Activated CD4-positive, alpha-beta T cell treated with anti-CD3 and anti-CD28 coated beads, Interleukin-10, Interleukin-2, amounts not matched to agents 100 ng/mL and 50 ng/mL, durations not matched to agents 16 hours and 8 hours (primary cell): ENCODE data around the gene CNGA3.
"Not testable (repeated sequence)": the region's sequence is repeated elsewhere in the genome, so short reads cannot be mapped to it uniquely, and the experiment has no call there.

Experiments used
- DNase-seq: peaks from one replicate; pipeline ENCODE4 v3.0.0-alpha.2; 2020

The CNGA3 gene

DNA sequence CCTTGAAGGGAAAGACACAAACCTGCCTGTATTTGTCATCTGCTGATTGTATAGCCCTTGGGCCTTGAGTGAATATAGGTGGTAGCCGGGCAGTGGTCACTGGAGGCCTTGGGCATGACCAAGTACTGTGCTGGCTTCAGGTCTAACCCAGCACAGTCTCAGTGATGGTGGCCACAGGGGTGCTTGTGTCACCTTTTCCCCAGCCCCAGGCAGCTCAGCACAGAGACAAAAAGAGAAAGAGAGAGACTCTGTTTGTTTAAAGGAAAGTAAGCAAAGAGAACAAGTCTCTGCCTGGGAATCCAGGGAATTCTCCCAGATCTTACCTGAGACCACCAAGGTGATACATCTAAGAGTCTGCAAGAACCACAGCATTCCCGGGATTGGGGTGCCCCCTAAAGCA lies 59.0 kb downstream of the CNGA3 start:
- DNase-seq: no peak

DNA sequence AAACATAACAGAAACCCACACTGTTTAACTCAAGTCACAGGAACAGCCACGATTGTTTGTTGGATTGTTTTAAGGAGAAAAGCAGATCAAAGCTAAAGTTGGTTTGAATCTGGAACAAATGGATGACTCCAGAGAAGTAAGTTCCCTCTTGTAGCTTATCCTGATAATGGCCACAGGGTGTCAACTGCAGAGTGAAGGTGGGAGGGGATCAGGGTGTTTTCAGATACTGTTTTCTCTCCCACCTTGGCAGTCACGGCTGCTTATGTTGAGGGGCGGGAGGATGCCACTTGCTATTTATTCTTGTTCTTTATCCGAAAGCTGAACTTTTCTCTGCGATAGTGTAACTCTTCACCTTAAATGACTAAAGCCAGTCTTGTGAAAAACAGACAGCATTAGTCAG lies 61.9 kb downstream of the CNGA3 start:
- DNase-seq: no peak

DNA sequence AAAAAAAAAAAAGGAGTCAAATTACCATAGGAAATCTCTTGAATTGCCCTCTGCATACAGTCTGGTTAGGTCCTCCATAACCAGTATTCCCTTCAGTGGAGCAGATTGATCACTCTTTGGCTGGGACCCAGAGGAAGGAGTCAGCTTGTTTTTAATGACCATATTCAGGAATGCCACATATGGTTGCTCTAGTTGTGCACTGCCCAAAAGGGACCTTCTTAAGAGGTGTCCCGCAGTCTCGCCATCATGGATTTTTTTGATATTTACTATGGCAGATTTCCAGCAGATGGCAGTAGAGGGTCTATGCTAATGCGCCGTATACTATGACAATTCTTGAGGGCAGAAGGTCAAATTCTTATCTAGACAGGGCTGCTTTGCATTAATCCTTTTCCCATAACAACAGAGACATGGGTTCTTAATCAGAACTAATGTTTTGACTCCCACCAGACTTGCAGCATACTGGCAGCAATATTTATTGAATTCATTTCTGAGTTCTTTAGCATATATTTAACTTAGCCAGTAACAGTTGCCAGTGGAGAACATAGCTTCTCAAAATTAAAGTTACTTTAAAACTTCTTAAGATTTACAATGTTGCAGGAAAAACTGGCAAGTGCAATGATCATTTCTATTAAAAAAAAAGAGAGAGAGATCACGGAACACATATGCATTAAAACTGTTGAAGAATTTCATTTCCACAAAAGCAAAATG lies 66.6 kb downstream of the CNGA3 start:
- DNase-seq: peak; percentile 80

DNA sequence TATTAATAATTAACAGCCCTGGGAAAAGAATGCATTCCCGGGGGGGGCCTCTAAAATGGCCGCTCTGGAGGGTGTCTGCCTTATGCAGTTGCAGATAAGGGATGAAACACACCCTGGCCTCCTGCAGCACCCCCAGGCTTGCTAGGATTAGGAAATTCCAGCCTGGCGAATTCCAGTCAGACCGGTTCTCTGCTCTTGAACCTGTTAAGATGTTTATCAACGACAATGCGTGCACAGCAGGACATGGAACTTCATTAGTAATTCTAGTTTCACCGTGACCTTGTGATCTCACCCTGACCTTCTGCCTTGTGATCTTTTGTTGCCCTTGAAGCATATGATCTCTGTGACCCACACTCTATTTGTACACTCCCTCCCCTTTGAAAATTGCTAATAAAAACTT lies 68.0 kb downstream of the CNGA3 start:
- not testable (repeated sequence) for DNase-seq

DNA sequence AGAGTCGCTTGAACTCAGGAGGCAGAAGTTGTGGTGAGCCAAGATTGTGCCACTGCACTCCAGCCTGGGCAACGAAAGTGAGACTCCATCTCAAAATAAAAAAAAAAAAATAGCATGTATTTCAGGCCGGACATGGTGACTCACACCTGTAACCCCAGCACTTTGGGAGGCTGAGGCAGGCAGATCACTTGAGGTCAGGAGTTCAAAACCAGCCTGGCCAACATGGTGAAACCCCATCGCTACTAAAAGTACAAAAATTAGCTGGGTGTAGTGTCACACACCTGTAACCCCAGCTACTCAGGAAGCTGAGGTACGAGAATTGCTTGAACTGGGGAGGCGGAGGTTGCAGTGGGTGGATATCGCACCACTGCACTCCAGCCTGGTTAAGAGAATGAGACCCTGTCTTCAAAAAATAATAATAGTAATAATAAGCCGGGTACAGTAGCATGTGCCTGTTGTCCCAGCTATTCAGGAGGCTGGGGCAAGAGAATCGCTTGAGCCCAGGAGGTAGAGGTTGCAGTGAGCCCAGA lies 69.5 kb downstream of the CNGA3 start:
- DNase-seq: not testable (repeated sequence)

DNA sequence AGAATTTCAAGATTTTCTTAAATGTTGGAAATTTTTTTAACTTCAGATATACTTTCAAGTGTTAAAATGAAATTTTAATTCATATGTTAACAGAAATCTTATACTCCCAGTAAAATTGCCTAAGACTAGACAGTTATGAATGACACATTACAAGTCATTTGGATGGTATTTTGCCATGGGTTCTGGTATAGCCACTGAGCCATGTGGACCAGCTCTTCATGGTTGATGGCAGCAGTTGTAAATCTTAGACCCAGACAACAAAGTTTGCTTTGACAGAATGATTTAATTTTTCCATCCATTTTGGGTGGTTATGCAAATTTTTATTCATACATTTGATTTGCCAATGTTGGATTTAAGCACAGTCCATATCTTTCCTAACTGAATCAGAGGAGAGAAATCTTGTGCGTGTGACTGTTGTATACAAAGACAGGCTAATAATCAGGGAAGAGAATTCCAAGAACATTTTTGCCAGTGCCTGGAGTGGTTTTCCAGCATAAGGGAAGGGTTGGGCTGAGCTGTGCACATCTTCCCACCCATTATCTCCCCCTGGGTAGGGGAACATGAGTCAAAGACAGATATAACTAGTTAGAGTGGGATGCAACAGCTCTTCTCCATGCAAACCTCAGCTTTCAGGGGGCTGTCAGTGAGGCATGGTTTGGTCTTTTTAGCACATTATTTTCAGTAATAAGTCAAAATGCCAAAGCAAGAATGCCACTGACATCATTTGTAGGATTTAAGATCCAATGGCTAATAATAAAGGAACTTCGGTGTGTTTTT lies 70.3 kb downstream of the CNGA3 start:
- no peak for DNase-seq

DNA sequence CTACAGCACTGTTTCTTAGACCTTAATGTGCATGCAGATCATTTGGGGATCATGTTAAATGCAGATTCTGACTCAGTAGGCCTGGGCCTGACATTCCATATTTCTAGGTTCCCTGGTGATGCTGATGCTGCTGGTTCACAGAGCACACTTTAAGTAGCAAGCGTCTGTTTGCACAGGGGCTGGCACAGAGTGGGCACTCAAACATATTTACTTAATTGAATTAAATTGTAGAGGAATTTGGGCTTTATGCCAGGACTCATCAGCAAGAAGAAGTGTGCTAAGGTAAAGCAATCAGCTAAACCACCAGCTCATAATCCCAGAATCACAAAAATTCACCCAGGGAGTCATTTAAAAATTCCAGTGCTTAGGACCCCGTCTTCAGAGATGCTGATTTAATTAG lies 73.3 kb downstream of the CNGA3 start:
- no peak for DNase-seq

DNA sequence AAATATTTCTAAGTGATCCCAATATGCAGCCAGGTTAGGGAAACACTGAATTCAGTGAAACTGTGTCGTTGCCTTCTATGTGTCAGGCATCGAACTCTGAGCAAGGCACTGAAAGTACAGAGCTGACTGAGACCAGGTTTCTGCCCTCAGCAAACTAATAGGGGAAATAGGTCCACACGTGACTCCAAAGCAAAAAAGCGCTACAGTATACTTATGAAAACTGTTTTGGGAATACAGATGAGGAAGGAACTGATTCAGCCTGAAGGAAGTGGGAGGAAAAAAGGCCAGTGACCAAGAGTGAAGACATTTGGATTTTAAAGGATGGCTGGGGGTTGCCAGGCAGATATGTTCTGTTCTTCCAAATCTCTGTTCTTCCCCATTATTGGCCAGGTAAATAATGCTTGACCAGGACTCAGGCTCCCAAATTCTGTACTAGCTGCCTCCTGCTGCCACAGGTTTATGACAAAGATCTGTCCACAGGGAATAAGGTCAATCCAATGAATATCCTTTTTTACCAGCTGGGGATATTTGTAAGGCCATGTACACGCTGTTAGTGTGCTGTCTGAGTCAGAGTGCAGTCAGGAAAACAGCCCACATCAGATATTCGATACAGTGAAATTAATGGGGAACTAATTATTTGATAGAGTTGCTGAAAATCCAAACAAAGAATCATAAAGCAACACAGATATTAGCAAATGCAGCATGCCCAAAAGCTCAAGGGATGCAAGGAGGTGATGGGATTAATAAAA lies 73.9 kb downstream of the CNGA3 start:
- DNase-seq: no peak

DNA sequence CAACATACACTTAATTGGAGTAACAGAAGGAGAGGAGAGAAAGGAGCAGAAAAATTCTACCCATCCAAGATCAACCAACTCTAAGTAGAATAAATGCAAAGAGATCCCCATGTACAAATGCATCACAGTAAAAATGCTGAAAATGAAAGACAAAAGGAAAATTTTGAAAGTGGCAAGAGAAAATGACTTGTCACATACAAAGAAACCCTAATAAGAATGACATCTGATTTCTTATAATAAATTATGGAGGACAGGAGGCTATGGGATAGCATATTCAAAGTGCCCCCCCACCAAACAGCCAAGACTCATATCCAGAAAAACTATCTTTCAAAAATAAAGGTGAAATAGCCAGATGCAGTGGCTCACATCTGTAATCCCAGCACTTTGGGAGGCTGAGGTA lies 76.2 kb downstream of the CNGA3 start:
- DNase-seq: no peak

DNA sequence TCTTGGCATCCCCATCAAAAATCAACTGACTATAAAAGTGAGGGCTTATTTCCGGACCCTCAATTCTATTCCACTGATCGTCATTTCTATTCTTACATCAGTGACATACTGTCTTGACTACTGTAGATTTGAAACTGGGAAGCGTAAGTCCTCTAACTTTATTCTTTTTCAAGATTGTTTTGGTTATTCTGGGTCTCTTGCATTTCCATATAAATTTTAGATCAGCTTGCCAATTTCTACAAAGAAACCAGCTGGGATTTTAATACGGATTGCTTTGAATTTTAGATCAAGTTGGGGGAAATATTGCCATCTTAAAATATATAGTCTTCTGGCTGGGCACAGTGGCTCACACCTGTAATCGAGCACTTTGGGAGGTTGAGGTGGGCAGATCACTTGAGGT lies 80.5 kb downstream of the CNGA3 start:
- no peak for DNase-seq

DNA sequence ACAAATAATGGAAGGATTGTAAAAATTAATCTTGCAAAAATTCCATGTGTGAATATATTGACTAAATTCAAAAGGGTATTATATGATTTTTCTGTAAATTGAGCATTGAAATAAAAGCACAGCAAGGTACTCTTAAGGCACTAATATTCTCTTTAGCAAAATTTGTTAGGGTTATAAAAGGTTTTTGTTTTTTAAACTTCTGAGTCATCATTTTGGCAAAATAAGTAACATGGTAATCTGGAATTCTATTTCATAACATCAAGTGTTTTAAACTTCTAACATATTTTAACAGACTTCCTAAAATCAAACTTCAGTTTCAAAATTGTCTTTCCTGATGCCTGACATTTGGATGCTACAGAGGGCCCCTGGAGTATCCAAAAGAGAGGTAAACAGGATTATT lies 85.9 kb downstream of the CNGA3 start:
- no peak for DNase-seq

DNA sequence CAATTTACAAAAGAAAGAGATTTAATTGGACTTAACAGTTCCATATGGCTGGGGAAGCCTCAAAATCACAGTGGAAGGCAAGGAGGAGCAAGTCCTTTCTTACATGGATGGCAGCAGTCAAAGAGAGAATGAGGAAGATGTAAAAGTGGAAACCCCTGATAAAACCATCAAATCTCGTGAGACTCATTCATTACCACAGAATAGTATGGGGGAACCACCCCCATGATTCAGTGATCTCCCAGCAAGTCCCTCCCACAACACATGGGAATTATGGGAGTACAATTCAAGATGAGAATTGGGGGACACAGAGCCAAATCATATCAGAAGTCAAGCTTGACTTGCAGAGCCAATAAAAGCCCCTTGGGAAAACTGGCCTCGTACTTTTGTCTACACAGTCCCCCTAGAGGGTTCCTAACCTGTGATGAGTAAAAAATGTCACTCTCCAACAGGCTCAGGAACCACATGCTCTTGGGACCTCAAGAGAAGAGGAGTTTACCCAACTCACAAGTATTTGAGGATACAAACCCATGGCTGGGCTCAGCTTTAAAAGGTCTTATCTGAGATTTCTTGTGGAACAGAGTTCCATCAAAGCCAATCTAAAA lies 87.2 kb downstream of the CNGA3 start:
- no peak for DNase-seq

DNA sequence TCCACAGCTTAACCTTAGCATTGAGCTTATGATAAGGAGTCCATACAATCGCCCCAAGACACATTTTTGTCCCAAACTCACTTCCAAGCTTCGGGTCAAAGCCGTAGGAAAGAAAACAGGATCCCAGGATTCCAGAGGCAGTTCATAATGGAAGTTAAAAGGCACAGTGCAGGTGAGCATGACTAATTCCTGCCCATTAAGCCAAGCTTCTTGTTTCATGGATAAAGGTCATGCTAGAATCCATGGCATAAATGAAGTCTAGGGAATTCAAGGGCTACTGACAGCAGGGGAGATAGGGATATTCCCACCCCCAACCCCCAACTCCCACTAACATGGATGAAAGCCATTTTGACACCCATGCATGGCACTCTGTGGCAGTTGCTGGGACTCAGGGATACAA lies 88.2 kb downstream of the CNGA3 start:
- no peak for DNase-seq

DNA sequence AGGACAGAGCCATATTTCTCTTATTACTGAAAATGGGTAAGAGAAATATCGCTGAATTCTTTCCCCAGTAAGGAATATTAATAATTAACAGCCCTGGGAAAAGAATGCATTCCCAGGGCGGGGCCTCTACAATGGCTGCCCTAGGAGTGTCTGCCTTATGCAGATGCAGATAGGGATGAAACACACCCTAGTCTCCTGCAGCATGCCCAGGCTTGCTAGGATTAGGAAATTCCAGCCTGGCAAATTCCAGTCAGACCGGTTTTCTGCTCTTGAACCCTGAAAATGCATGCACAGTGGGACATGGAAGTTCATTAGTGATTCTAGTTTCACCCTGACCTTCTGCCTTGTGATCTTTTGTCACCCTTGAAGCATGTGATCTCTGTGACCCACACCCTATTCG lies 89.4 kb downstream of the CNGA3 start:
- DNase-seq: not testable (repeated sequence)

DNA sequence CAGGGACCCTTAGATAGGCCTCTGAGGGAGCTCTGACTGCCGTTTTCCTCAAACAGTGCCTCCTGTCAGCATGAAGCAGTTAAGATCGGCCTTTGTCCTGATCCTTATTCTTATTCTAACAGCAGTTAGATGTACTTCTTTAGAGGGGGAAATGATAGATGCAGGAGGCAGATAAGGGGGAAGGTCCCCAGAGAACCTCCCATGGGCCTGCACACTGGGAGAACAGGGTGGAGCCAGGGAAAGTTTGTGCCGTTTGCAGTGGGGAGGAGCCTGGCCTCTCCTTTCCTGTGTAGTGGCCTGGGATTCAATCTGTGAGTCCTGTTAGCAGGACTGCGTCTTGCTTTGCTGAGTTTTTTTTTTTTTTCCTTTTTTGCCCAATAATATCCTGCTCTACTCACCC lies 90.5 kb downstream of the CNGA3 start:
- DNase-seq: no peak

DNA sequence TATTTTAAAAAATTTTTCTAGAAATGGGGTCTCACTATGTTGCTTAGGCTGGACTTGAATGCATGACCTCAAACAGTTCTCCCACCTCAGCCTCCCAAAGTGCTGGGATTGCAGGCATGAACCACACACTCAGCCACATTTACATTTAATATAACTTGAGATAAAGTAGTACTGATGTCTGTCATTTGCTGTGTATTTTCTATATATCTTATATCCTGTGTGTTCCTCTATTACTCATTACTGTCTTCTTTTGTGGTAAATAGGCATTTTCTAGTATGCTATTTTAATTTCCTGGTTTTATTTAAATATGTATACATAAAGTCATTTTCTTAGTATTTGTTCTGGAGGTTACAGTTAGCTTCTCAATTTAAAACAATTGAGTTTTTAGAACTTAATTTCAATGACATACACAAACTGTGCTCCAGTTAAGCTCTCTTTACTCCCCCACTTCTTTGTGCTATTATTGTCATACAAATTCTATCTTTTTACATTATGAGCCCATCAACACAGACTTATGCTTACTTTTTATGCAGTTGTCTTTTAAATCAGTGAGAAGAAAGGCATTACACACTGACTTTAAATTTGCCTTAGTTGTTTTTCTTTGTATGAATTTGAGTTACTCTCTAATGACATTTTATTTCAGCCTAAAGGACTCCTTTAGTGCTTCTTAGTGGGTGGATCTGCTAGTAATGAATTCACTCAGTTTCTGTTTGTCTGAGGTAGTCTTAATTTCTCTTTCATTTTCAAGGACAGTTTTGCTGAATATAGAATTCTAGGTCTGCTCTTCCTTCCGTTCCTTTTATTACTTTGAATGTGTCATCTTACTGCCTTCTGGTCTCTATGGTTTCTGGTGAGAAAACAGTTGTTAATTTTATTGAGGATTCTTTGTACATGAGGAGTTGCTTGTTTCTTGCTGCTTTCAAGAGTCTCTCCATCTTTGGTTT lies 92.2 kb downstream of the CNGA3 start:
- DNase-seq: peak; percentile 87

DNA sequence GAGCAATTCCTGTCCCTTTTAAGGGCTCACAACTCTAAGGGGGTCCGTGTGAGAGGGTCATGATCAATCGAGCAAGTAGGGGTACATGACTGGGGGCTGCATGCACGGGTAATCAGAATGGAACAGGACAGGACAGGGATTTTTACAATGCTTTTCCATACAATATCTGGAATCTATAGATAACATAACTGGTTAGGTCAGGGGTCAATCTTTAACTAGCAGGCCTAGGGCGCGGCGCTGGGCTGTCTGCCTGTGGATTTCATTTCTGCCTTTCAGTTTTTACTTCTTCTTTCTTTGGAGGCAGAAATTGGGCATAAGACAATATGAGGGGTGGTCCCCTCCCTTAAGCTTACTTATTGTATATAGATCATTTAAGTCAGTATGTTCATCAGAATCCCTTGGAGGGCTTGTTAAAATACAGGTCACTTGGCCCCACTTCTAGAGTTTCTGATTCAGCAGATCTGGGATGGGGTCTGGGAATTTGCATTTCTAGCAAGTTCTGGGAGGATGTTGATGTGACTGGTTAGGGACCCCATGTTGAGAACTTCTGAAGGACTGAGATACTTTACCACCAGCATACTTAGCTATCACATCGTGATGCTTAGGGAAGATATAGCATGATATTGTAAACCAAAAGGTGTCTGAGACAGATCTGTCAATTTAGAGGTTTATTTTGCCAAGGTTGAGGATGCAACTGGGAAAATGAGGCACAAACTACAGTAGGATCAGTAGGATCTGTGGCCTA lies 95.6 kb downstream of the CNGA3 start:
- no peak for DNase-seq

DNA sequence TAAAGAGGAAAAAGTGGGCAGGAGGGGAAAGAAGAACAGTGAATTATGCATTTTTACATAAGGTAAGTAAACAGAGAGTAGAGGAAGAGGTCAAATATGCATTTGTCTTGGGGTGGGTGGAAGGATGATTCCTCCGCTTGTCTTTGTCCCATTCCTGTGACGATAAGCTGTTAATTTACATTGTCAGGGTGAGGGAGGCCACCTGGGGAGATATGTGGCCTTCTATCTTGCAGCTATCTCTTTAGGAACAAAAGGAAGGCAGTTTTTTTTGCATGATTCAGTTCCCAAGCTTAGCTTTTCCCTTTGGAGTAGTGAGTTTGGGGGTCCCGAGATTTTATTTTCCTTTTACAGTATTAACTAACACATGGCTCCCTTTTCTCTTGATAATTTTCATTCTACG lies 96.2 kb downstream of the CNGA3 start:
- DNase-seq: no peak

DNA sequence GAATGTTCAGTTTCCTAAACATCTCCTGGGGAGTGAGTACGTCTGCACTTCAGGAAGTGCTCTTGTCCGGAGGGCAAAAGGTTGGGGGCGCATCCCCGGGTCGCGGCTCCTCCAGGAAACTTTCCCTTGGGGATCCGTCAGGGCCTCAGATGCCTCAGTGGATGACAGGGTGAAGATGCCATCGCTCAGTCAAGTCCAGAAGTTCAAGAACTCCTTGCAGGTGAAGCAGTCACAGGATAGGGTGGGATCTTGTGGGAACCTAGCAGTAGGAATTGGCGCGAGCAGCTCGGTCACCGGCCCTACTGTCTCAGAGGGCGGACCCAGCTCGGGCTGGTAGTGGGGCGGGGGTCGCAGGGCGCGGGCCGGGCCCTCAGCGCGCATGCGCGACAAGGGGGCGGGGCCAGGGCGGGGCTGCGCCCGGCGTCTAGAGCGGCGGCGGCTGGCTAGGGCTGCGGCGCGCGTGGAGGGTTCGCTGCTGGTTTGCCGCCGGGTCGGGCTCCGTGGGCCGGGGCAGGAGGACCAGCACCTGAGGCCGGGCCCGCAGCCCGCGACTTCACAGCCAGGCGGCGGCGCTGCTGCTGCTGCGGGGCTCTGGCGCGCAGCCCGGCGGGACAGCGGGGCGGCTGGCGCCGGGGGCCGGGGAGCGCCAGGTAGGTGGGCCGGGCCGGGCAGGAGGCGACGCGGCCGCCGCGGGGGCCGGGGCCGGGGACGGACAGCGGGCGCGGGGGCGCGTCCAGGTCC lies 98.3 kb downstream of the CNGA3 start, which contains the start of gene INPP4A:
Gene INPP4A, plus strand, starts transcription at position 423 of the 741 bp plus-strand sequence. CDS start 75,191 bp downstream, outside the sequence.
- DNase-seq: peak; percentile 86

DNA sequence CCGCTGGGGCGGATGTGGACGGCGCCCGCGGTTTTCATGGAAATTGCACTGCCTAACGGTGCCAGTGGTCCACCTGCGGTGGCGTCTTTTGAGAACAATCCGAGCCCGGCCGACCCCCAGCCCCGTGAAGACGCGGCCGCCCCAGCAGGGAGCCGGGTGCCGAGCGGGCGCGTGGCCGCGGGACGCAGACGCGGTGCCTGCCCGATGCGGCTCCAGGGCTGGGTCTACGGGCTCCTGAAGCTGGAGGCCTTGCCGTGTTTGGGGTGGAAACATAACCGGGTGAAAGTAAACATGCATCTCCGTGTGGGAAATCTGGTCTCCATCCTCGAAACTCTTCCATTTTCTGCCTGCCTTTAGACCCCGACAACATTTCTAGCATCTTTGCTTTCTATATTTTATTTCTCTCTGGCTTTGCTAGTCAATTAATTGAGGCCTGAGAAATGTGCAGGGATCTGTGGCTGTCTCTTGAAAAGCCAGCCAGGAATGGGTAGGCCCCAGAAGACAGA lies 99.0 kb downstream of the CNGA3 start:
- no peak for DNase-seq
